Measurements from ENCODE around the gene RNF20.

DNA sequence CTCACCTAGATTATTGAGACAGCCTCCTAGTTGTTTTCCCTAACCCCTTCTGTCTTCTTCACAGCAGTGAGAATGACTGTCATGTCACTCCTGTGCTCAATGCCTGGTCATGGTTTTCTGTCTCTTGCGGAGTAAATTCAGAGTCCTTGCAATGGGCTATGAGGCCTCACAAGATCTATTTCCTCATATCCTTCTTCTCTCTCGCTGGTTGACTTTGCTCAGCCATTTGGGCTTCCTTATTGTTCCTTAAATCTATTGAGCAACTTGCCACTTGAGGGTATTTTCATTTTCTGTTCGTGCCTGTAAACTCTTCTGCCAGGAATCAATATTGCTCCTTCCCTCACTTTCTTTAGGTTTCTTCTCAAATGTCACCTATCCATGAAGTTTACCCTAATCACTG is 52.1 kb downstream of the RNF20 start:
- TF ChIP-seq, protein P1, sequence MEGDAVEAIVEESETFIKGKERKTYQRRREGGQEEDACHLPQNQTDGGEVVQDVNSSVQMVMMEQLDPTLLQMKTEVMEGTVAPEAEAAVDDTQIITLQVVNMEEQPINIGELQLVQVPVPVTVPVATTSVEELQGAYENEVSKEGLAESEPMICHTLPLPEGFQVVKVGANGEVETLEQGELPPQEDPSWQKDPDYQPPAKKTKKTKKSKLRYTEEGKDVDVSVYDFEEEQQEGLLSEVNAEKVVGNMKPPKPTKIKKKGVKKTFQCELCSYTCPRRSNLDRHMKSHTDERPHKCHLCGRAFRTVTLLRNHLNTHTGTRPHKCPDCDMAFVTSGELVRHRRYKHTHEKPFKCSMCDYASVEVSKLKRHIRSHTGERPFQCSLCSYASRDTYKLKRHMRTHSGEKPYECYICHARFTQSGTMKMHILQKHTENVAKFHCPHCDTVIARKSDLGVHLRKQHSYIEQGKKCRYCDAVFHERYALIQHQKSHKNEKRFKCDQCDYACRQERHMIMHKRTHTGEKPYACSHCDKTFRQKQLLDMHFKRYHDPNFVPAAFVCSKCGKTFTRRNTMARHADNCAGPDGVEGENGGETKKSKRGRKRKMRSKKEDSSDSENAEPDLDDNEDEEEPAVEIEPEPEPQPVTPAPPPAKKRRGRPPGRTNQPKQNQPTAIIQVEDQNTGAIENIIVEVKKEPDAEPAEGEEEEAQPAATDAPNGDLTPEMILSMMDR (IDR thresholded peaks at IDR 0.05 in 2 of 3, conservative IDR thresholded peaks at IDR 0.05 in 1 of 3; ENCODE audit: borderline replicate concordance in 1 of 3, insufficient read depth in 1 of 3, low read depth in 2 of 3, low read length in 2 of 3) = no peak
- no peak for TF ChIP-seq SIN3A (IDR thresholded peaks at IDR 0.05; ENCODE audit: low read depth)
- no peak for TF ChIP-seq POLR2A (IDR thresholded peaks at IDR 0.05; ENCODE audit: borderline replicate concordance, extremely low read depth, insufficient read depth, insufficient read length)
- TF ChIP-seq JUND (IDR thresholded peaks at IDR 0.05) = no peak
- no peak for TF ChIP-seq ATF3 (IDR thresholded peaks at IDR 0.05)
